Measurements from ENCODE around the gene STK10.

- no peak for TF ChIP-seq EZH2 (IDR thresholded peaks at IDR 0.05)
- TF ChIP-seq CTCF (IDR thresholded peaks at IDR 0.05 in 2 of 3, conservative IDR thresholded peaks at IDR 0.05 in 1 of 3; ENCODE audit: borderline replicate concordance in 1 of 3, insufficient read depth in 1 of 3, low read depth in 2 of 3, low read length in 2 of 3) = no peak
- TF ChIP-seq YY1 (IDR thresholded peaks at IDR 0.05; ENCODE audit: extremely low read depth, insufficient replicate concordance, low read depth, low read length) = no peak
- no peak for TF ChIP-seq MAX (IDR thresholded peaks at IDR 0.05)
- TF ChIP-seq SRF (IDR thresholded peaks at IDR 0.05; ENCODE audit: low read depth) = no peak
Measured at GRCh38 chr5:172133359-172134029, 54.5 kb downstream of the STK10 start.
